ENCODE measurements around the gene NUDT14.

DNA sequence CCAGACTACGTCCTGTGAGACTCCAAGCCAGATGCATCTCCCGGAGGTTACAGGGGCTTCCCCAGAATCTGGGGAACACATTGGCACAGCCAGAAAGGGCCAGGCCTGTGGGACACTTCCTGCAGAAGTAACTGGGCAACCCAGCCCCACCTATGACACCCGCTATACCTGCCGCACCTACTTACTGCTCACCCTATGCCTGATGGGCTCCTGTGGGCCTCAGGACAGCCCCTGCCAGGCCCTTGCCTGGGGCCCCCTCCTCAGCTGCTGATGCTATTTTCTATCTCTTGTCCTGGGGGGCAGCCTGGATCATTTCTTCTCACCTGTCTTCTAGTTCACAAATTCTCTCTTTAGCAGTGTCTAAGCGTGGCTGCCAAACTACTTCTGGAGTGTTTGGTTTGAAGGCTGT is 41.3 kb downstream of the NUDT14 start:
- TF ChIP-seq TAF1 (IDR thresholded peaks at IDR 0.05; ENCODE audit: borderline replicate concordance, insufficient read depth, low read length) (no peak), POLR2AphosphoS5 (IDR thresholded peaks at IDR 0.05; ENCODE audit: low read depth, low read length) (no peak), SIN3A (IDR thresholded peaks at IDR 0.05; ENCODE audit: borderline replicate concordance, insufficient read depth, low read length) (no peak), FOXP2 (optimal IDR thresholded peaks at IDR 0.05; ENCODE audit: borderline replicate concordance, extremely low read depth, extremely low read length, insufficient read depth) (no peak)
- TF ChIP-seq, protein P1, sequence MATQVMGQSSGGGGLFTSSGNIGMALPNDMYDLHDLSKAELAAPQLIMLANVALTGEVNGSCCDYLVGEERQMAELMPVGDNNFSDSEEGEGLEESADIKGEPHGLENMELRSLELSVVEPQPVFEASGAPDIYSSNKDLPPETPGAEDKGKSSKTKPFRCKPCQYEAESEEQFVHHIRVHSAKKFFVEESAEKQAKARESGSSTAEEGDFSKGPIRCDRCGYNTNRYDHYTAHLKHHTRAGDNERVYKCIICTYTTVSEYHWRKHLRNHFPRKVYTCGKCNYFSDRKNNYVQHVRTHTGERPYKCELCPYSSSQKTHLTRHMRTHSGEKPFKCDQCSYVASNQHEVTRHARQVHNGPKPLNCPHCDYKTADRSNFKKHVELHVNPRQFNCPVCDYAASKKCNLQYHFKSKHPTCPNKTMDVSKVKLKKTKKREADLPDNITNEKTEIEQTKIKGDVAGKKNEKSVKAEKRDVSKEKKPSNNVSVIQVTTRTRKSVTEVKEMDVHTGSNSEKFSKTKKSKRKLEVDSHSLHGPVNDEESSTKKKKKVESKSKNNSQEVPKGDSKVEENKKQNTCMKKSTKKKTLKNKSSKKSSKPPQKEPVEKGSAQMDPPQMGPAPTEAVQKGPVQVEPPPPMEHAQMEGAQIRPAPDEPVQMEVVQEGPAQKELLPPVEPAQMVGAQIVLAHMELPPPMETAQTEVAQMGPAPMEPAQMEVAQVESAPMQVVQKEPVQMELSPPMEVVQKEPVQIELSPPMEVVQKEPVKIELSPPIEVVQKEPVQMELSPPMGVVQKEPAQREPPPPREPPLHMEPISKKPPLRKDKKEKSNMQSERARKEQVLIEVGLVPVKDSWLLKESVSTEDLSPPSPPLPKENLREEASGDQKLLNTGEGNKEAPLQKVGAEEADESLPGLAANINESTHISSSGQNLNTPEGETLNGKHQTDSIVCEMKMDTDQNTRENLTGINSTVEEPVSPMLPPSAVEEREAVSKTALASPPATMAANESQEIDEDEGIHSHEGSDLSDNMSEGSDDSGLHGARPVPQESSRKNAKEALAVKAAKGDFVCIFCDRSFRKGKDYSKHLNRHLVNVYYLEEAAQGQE (IDR thresholded peaks at IDR 0.05; ENCODE audit: insufficient read depth in 1 of 2, low read depth in 2 of 2, low read length in 2 of 2) = no peak

Measured in PFSK-1 (cell line).